ENCODE results near the gene TSKU. TPM values are rescaled to one million over a fixed set of nuclear protein-coding genes. Genes with fewer than 3 reads are reported as not detected.

TSKU gene
- total and polyA plus RNA-seq, 9 of the 15 experiments (the other 6 are each of a cell fraction or from before 2014, with no cell fraction given), result 0.60 to 11.9 (median 8.4) TPM

- TF ChIP-seq HBP1 (CRISPR knock-in tag; IDR thresholded peaks at IDR 0.05) (no peak), ZNF146 (CRISPR knock-in tag; IDR thresholded peaks at IDR 0.05; ENCODE audit: unreplicated experiment) (no peak), SMAD3 (CRISPR knock-in tag; conservative IDR thresholded peaks at IDR 0.05) (no peak), CBX5 (IDR thresholded peaks at IDR 0.05; ENCODE audit: borderline replicate concordance, low read depth) (no peak), MGA (IDR thresholded peaks at IDR 0.05) (no peak; the same call in 1 of the 2 replicates), KHSRP (IDR thresholded peaks at IDR 0.05) (no peak), ZNF639 (CRISPR knock-in tag; conservative IDR thresholded peaks at IDR 0.05 in 1 of 2, IDR thresholded peaks at IDR 0.05 in 1 of 2) (no peak), ZNF124 (CRISPR knock-in tag; IDR thresholded peaks at IDR 0.05) (no peak), ADNP (tag; IDR thresholded peaks at IDR 0.05) (0 out of 2 replicates have a peak, but pooled peaks have one; percentile 80), RBM22 (IDR thresholded peaks at IDR 0.05; ENCODE audit: low read depth, low read length, poor library complexity, severe bottlenecking) (no peak), HLTF (IDR thresholded peaks at IDR 0.05) (no peak), POU5F1 (IDR thresholded peaks at IDR 0.05; ENCODE audit: borderline replicate concordance, low read depth, low read length, partially characterized antibody) (no peak), PTRF (tag; IDR thresholded peaks at IDR 0.05) (no peak)
Measured at GRCh38 chr11:76744186-76745043, 38.7 kb upstream of the TSKU start (continued).

Data from K562 (cell line).